Measurements from ENCODE around the gene TMPRSS9.
A peak's percentile ranks its signal among the peaks of the same experiment; 100 is the strongest.

Gene TMPRSS9

GRCh38 chr19:2329501-2329916, 30.6 kb upstream of the TMPRSS9 start:
- no peak for DNase-seq

- no peak for DNase-seq
These were observed 29.8 kb upstream of the TMPRSS9 start for GRCh38 chr19:2330255-2330631.

GRCh38 chr19:2330632-2331284, 29.3 kb upstream of the TMPRSS9 start:
- DNase-seq: no peak

- no peak for DNase-seq
These were observed 28.3 kb upstream of the TMPRSS9 start for GRCh38 chr19:2331601-2332246.

- peak; percentile 51 for DNase-seq
These were observed 27.6 kb upstream of the TMPRSS9 start for GRCh38 chr19:2332341-2333026.

GRCh38 chr19:2333027-2333806, 26.8 kb upstream of the TMPRSS9 start:
- DNase-seq: no peak

GRCh38 chr19:2333807-2334211, 26.3 kb upstream of the TMPRSS9 start:
- DNase-seq: no peak

GRCh38 chr19:2334426-2334825, 25.6 kb upstream of the TMPRSS9 start:
- DNase-seq: no peak

GRCh38 chr19:2334986-2335846, 24.8 kb upstream of the TMPRSS9 start:
- peak; percentile 30 for DNase-seq

GRCh38 chr19:2335848-2336247, 24.2 kb upstream of the TMPRSS9 start:
- DNase-seq: no peak

GRCh38 chr19:2336528-2337328, 23.3 kb upstream of the TMPRSS9 start:
- no peak for DNase-seq

GRCh38 chr19:2337329-2337707, 22.7 kb upstream of the TMPRSS9 start:
- DNase-seq: peak; percentile 23

- DNase-seq: no peak
These were observed 21.9 kb upstream of the TMPRSS9 start for GRCh38 chr19:2338055-2338615.

GRCh38 chr19:2338751-2339643, 21.1 kb upstream of the TMPRSS9 start:
- no peak for DNase-seq

GRCh38 chr19:2339644-2340310, 20.3 kb upstream of the TMPRSS9 start:
- no peak for DNase-seq

GRCh38 chr19:2340496-2341243, 19.4 kb upstream of the TMPRSS9 start:
- no peak for DNase-seq

GRCh38 chr19:2341244-2341751, 18.8 kb upstream of the TMPRSS9 start:
- no peak for DNase-seq

- DNase-seq: no peak
These were observed 18.1 kb upstream of the TMPRSS9 start for GRCh38 chr19:2341982-2342381.
